Activated effector memory CD4-positive, alpha-beta T cell treated with anti-CD3 and anti-CD28 coated beads, Interleukin-2, amount 50 U/mL, for 16 hours (primary cell): Measurements from ENCODE around the gene DYNC1H1.
A peak's percentile ranks its signal among the peaks of the same experiment; 100 is the strongest.
"Not testable (repeated sequence)": the region's sequence is repeated elsewhere in the genome, so short reads cannot be mapped to it uniquely, and the experiment has no call there.

Experiments
- DNase-seq: peaks from one replicate; pipeline ENCODE4 v3.0.0-alpha.2; 2020

Gene DYNC1H1

DNA sequence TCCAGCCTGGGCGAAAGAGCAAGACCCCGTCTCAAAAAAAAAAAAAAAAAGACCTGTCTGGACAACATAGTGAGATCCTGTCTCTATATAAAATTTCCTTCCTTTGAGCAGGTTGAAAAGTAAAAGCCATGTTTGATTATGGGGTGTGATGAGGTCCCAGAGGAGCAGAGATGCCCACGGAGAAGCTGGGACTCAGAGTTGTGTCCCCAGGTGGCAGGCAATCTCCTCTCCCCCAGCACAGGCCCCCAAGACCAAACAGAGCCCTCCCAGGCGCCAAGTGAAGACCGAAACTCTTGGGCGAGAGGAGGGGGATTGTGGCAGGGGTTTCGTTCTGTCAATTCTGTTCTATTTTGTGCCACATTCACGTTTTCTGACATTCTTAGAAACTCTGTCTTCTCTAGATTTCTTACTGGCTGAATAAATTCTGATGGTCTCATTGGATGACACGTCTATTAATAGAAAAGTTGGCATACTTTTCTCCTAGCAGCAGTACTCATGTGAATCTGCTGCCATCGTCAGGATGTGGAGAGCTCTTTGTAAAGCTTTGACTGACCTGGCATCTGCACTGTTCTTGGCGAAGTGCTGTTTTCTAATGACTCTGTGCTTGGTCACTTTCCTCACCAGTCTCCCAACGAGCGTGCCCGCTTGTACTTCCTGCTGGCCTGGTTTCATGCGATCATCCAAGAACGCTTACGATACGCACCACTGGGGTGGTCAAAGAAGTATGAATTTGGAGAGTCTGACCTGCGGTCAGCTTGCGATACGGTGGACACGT lies 79.1 kb downstream of the DYNC1H1 start:
- no peak for DNase-seq

- no peak for DNase-seq
These were observed 80.2 kb downstream of the DYNC1H1 start for GRCh38 chr14:102044566-102044965.

GRCh38 chr14:102046337-102047278 lies 82.2 kb downstream of the DYNC1H1 start:
- no peak for DNase-seq

- no peak for DNase-seq
These were observed 83.6 kb downstream of the DYNC1H1 start for GRCh38 chr14:102047808-102048540.

- no peak for DNase-seq
These were observed 85.1 kb downstream of the DYNC1H1 start for GRCh38 chr14:102049258-102050025.

GRCh38 chr14:102050026-102050405 lies 85.6 kb downstream of the DYNC1H1 start:
- no peak for DNase-seq

- DNase-seq: no peak
These were observed 86.3 kb downstream of the DYNC1H1 start for GRCh38 chr14:102050625-102051024.

DNA sequence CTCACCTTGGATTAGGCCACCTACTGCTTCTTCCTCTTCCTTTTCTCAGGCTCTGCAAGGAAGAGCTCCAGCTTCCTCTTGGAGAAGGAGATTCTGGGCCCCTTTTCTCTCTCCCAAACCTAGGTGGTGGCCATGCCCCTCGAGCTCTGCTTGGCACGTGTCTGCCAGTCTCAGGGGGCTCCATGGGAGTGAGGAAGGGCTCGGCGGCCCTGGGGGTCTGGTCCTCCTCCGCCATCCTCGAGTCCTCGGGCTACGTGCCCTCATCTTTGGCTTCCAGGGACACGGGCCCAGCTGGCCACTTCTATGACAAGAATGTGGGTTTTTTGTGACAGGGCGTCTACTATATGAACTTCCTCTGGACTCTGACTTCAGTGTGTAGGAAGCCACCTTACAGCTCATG lies 88.1 kb downstream of the DYNC1H1 start:
- DNase-seq: no peak

GRCh38 chr14:102055181-102055901 lies 91.0 kb downstream of the DYNC1H1 start:
- no peak for DNase-seq

GRCh38 chr14:102056694-102057442 lies 92.5 kb downstream of the DYNC1H1 start:
- no peak for DNase-seq

GRCh38 chr14:102057480-102058114 lies 93.2 kb downstream of the DYNC1H1 start:
- DNase-seq: no peak

GRCh38 chr14:102058146-102058545 lies 93.8 kb downstream of the DYNC1H1 start:
- no peak for DNase-seq

GRCh38 chr14:102058961-102059360 lies 94.6 kb downstream of the DYNC1H1 start:
- no peak for DNase-seq

DNA sequence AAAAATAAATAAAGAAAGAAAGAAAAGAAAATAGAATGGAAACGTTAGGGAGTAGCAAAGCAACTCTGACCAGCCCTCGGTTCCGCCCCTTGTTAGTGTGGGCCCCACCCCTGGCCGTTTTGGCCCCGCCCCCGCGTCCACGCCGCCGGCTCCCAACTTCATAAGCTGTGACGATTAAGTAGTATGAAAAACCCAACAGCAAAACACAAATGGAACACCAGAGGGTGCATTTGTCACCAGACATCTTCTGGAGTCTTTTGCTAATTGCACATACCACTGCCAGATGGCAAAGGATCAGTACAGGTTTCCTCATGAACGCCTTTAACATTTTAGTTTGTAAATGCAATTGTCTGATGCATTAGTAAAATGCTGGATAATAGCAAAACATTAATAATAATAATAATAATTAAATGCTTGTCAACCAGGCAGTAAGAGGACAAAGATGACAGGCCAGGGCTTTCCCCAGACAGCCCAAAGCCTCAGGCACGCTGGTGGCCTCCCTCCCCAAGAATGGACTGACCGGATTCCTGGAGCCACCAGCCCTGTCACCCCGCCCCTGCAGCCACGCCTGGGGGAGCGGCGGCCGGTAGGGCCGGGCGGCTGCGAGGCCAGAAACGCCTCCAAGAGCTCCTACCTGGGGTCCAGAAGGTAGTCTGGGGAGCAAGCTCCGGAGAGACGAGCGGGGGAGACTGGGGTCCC lies 98.9 kb downstream of the DYNC1H1 start:
- peak; percentile 88 for DNase-seq

DNA sequence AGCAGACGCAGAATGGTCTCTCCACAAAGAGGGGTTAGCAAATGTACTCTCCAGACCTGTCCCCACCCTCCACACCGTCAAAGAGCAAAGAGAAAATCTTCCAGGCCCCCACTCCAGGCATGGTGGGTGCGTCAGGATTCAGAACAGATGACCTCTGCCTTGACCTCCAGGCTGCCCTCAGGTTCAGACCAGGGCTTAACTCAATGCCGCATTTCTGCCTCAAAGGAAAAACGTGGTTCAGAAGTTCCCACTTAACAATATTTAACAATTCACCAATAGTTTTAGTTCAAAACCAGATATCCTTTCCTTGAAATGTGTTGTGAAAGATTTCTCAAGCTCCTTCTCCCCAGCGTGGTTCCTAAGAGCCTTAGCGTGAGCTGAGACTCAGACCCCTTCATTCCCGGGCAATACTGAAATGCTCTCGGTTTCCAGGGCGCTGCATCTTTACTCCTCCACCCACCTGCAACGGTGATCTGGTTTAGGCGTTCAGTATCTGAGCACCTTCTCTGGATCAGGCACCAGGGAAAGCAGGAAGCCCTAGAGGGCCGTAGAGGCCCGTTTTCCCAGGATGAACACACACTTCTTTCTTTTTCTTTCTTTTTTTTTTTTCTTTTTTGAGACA lies 99.5 kb downstream of the DYNC1H1 start:
- no peak for DNase-seq

DNA sequence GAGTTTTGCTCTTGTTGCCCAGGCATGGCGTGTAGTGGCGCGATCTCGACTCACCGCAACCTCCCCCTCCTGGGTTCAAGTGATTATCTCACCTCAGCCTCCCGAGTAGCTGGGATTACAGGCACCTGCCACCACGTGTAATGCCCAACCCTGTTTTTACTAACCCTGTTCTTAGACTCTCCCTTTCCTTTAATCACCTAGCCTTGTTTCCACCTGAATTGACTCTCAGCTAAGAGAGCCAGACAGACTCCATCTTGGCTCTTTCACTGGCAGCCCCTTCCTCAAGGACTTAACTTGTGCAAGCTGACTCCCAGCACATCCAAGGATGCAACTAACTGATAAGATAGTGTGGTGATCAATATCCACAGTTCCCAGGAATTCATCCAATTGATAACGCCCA lies 100.2 kb downstream of the DYNC1H1 start:
- DNase-seq: not testable (repeated sequence)

DNA sequence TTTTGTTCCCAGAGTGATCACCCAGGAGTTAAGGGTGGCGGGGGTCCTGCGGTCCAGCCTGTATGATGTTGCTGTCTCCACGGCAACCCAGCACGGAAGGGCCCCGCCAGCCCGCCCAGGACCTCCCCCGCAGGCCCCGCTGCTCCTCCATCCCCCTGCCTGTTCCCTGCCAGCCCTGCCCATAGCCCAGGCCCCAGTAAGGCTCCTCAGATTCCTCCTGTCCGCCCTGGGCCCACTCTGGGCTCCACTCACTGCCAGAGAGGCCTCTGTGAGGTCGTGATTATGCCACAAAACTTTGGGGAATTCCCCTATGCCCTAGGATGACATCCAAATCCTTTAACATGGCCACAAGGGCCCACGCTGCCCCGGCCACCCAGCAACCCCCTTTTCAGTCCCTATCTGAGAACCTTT lies 101.7 kb downstream of the DYNC1H1 start:
- DNase-seq: no peak

- no peak for DNase-seq
These were observed 107.1 kb downstream of the DYNC1H1 start for GRCh38 chr14:102071283-102071998.
